H1 (cell line): ENCODE data around the gene TMEM220. TPM values are rescaled to one million over a fixed set of nuclear protein-coding genes. Genes with fewer than 3 reads are reported as not detected.

ENCODE experiments used
- CTCF ChIA-PET: fragments of 300-600 bp; sonication (Branson Sonifier 250); formaldehyde crosslinking; loops from one replicate; lab custom pipeline; 2021; ENCODE audit not compliant: partially characterized antibody; lab: Charles Lee
- POLR2A ChIA-PET: fragments of 300-600 bp; sonication (Branson Sonifier 250); formaldehyde crosslinking; loops from one replicate; lab custom pipeline; 2021; ENCODE audit warnings: inconsistent platforms; ENCODE audit not compliant: partially characterized antibody; lab: Charles Lee
- DNase-seq, 2 experiments: peaks; one replicate each; pipeline versions ENCODE4 v3.0.0 to v3.0.0-alpha.2; 2010 to 2022; ENCODE audit warnings: low spot score in 2 of 2, low read depth in 1 of 2, mixed read lengths in 1 of 2
- FAIRE-seq: peaks from 2 replicates; lab custom pipeline; 2011; peaks lifted over from hg19 to GRCh38; lab: Jason Lieb, UNC
- H2AFZ ChIP-seq: 2 replicates; pipeline ENCODE4 v1.8.1; 2012; ENCODE audit warnings: low read length, inconsistent platforms
- H2AK5ac ChIP-seq: 2 replicates; pipeline ENCODE4 v1.6.1; 2013; ENCODE audit warnings: low read depth, low read length
- H2BK120ac ChIP-seq: replicated peaks from 2 replicates; pipeline ENCODE3; 2013; ENCODE audit warnings: low read depth, low read length, inconsistent platforms
- H2BK12ac ChIP-seq: 2 replicates; pipeline ENCODE4 v1.6.1; 2013; ENCODE audit warnings: low read depth, low read length
- H2BK15ac ChIP-seq: 2 replicates; pipeline ENCODE4 v1.6.1; 2013; ENCODE audit warnings: low read length
- H2BK20ac ChIP-seq: 2 replicates; pipeline ENCODE4 v1.6.1; 2013; ENCODE audit warnings: low read length
- H2BK5ac ChIP-seq: 2 replicates; pipeline ENCODE4 v1.6.1; 2013; ENCODE audit warnings: low read depth, low read length
- H3K14ac ChIP-seq: 2 replicates; pipeline ENCODE4 v1.6.1; 2013; ENCODE audit warnings: inconsistent platforms; ENCODE audit not compliant: insufficient read length
- H3K18ac ChIP-seq: 2 replicates; pipeline ENCODE4 v1.6.1; 2013; ENCODE audit warnings: low read length; ENCODE audit errors: extremely low read depth
- H3K23ac ChIP-seq: 2 replicates; pipeline ENCODE4 v1.6.1; 2013; ENCODE audit warnings: inconsistent platforms; ENCODE audit not compliant: insufficient read length
- H3K23me2 ChIP-seq: 2 replicates; pipeline ENCODE4 v1.6.1; 2013; ENCODE audit warnings: low read depth, low read length
- H3K27ac ChIP-seq: 2 replicates; pipeline ENCODE4 v1.6.1; 2011; ENCODE audit warnings: low read depth, low read length, inconsistent platforms
- H3K27me3 ChIP-seq, 4 experiments: replicated peaks in 1 of 4; 1 replicate in 1 of 4; 2 replicates in 3 of 4; pipeline versions ENCODE4 v1.6.1 to v1.8.1; 2011 to 2013; ENCODE audit warnings: low read length in 3 of 4, mild to moderate bottlenecking in 3 of 4, inconsistent platforms in 2 of 4, mixed read lengths in 2 of 4, moderate library complexity in 1 of 4; ENCODE audit not compliant: control insufficient read depth in 3 of 4, insufficient read depth in 3 of 4; ENCODE audit errors: extremely low read depth in 1 of 4
- H3K36me3 ChIP-seq, 4 experiments: 2 replicates each; pipeline versions ENCODE4 v1.6.1 to v1.8.1; 2011 to 2013; ENCODE audit warnings: mild to moderate bottlenecking in 4 of 4, low read length in 3 of 4, moderate library complexity in 2 of 4, control low read depth in 1 of 4, inconsistent platforms in 1 of 4; ENCODE audit not compliant: insufficient read depth in 4 of 4, control insufficient read depth in 2 of 4
- H3K4ac ChIP-seq: replicated peaks from 2 replicates; pipeline ENCODE3; 2013; ENCODE audit warnings: low read length, low read depth, mixed read lengths, inconsistent platforms; ENCODE audit not compliant: insufficient read length
- H3K4me1 ChIP-seq, 4 experiments: replicated peaks in 1 of 4; 1 replicate in 1 of 4; 2 replicates in 3 of 4; pipeline versions ENCODE4 v1.6.1 to v1.8.1; 2011 to 2013; ENCODE audit warnings: low read length in 3 of 4, inconsistent platforms in 2 of 4, mixed read lengths in 1 of 4; ENCODE audit not compliant: insufficient read depth in 4 of 4, control insufficient read depth in 3 of 4
- H3K4me2 ChIP-seq, 2 experiments: 2 replicates each; pipeline versions ENCODE4 v1.6.1 to v1.8.1; 2011 to 2013; ENCODE audit warnings: low read depth in 2 of 2, low read length in 2 of 2, control low read depth in 1 of 2, inconsistent platforms in 1 of 2, mild to moderate bottlenecking in 1 of 2; ENCODE audit not compliant: insufficient read depth in 1 of 2
- H3K4me3 ChIP-seq, 4 experiments: fragments of 200-600, 300-600 bp in 1 of 4; sonication (generic), shearing (Covaris generic), sonication (Bioruptor Twin) in 1 of 4; 2 replicates each; pipeline versions ENCODE4 v1.5.1 to v1.8.1; 2011 to 2016; ENCODE audit warnings: low read length in 4 of 4, low read depth in 3 of 4, control low read depth in 2 of 4, inconsistent platforms in 2 of 4, mild to moderate bottlenecking in 2 of 4, mixed read lengths in 1 of 4, moderate library complexity in 1 of 4; ENCODE audit not compliant: insufficient read depth in 2 of 4; ENCODE audit errors: extremely low read depth in 1 of 4
- H3K56ac ChIP-seq: replicated peaks from 2 replicates; pipeline ENCODE3; 2013; ENCODE audit warnings: low read depth, mild to moderate bottlenecking, mixed read lengths, low read length, inconsistent platforms; ENCODE audit not compliant: insufficient read length
- H3K79me1 ChIP-seq: 2 replicates; pipeline ENCODE4 v1.6.1; 2013; ENCODE audit warnings: low read depth, low read length, control low read depth
- H3K79me2 ChIP-seq, 2 experiments: 2 replicates each; pipeline versions ENCODE4 v1.6.1 to v1.8.1; 2012 to 2013; ENCODE audit warnings: low read length in 2 of 2, mild to moderate bottlenecking in 2 of 2, inconsistent platforms in 1 of 2; ENCODE audit not compliant: insufficient read depth in 2 of 2, control insufficient read depth in 1 of 2
- H3K9ac ChIP-seq, 4 experiments: replicated peaks in 1 of 4; 1 replicate in 1 of 4; 2 replicates in 3 of 4; pipeline versions ENCODE4 v1.6.1 to v1.8.1; 2011 to 2013; ENCODE audit warnings: low read depth in 3 of 4, low read length in 3 of 4, control low read depth in 2 of 4, mild to moderate bottlenecking in 2 of 4, moderate library complexity in 2 of 4, inconsistent platforms in 1 of 4; ENCODE audit errors: extremely low read depth in 1 of 4
- H3K9me3 ChIP-seq, 2 experiments: 2 replicates each; pipeline versions ENCODE4 v1.6.1 to v1.8.1; 2012 to 2013; ENCODE audit warnings: mild to moderate bottlenecking in 2 of 2, moderate library complexity in 2 of 2, control low read depth in 1 of 2, inconsistent platforms in 1 of 2, low read depth in 1 of 2, low read length in 1 of 2, mixed read lengths in 1 of 2; ENCODE audit not compliant: insufficient read depth in 2 of 2
- H4K20me1 ChIP-seq, 2 experiments: replicated peaks in 1 of 2; 2 replicates each; pipeline versions ENCODE3 to v1.8.1; 2011 to 2013; ENCODE audit warnings: inconsistent platforms in 2 of 2, low read length in 2 of 2, mild to moderate bottlenecking in 1 of 2; ENCODE audit not compliant: insufficient read depth in 2 of 2, control insufficient read depth in 1 of 2
- H4K5ac ChIP-seq: 2 replicates; pipeline ENCODE4 v1.6.1; 2013; ENCODE audit warnings: low read length, low read depth, mixed read lengths, inconsistent platforms; ENCODE audit not compliant: insufficient read length
- H4K8ac ChIP-seq: 2 replicates; pipeline ENCODE4 v1.8.0; 2013; ENCODE audit warnings: mild to moderate bottlenecking, moderate library complexity, low read length, inconsistent platforms; ENCODE audit not compliant: insufficient read depth; ENCODE audit errors: extremely low read depth
- H4K91ac ChIP-seq: replicated peaks from 2 replicates; pipeline ENCODE3; 2013; ENCODE audit warnings: low read length, mixed read lengths, inconsistent platforms; ENCODE audit not compliant: insufficient read length
- GTF2F1 ChIP-seq: IDR thresholded peaks from 2 replicates; pipeline ENCODE4 v1.6.1; 2012; ENCODE audit warnings: low read depth, low read length, improper control_type of control experiment, borderline replicate concordance
- TEAD4 ChIP-seq: IDR thresholded peaks from 2 replicates; pipeline ENCODE4 v1.6.1; 2012; ENCODE audit warnings: low read depth, low read length, inconsistent platforms, mixed read lengths
- WGBS, 2 experiments: shearing (Covaris generic) in 1 of 2; methylation state at CpG; one replicate each; pipeline versions ENCODE4 v1.1.6 to v1.1.7; 2013 to 2015; ENCODE audit warnings: low lambda C conversion rate in 2 of 2, mixed read lengths in 2 of 2, inconsistent platforms in 1 of 2, low coverage in 1 of 2, missing lambda C conversion rate in 1 of 2; ENCODE audit not compliant: insufficient replicate concordance in 2 of 2, insufficient coverage in 1 of 2, insufficient read length in 1 of 2; ENCODE audit errors: extremely low coverage in 1 of 2, missing lambda C conversion rate in 1 of 2; 5-methylcytosine and 5-hydroxymethylcytosine counted together
- polyA plus RNA-seq, 7 experiments: library from polyadenylated mRNA; depleted of rRNA in 3 of 7; stranded (reverse) in 5 of 7; unstranded in 2 of 7; fragments of >200 nt in 5 of 7; fragments of 200-250 nt in 2 of 7; gene quantifications; 1 replicate in 5 of 7; 2 replicates in 1 of 7; 4 replicates in 1 of 7; pipeline versions ENCODE4 v1.2.1 to v1.2.3, GENCODE V29; 2011 to 2013; ENCODE audit warnings: missing spikeins in 2 of 7, mixed read lengths in 2 of 7
- total RNA-seq: library from RNA; stranded (reverse); fragmentation: NEBNext Ultra II Directional; extraction: Animal tissue kit (Norgen Biotek cat#: 25700); gene quantifications from 2 replicates; pipeline ENCODE4 v1.2.1, GENCODE V29; 2021
- TF ChIP-seq, protein P1 (sequence below): IDR thresholded peaks from 2 replicates; pipeline ENCODE4 v1.6.1; 2011; ENCODE audit warnings: low read length, improper control_type of control experiment

The TMEM220 gene
- total and polyA plus RNA-seq, 2 of the 8 experiments (the other 6 are each of a cell fraction or from before 2014, with no cell fraction given), result 3.8 to 4.1 TPM

DNA sequence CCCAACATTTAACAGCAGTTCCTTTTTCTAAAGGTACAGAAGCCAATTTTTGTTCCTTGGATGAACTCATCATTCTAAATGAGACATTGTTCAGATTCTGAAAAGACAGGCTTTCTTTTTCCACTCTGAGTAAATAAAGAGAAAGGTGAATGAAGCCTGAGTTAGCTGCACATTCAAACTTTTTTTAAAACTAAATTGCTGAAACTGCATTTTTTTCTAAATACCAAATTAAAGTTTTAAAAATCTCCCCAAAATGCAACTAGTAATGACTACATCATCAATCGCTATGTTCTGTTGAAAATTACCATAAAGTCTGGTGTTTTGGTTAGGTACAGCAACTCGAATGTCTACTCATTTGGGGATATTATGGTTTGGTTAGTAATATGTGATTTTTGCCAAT, 42.3 kb downstream of the TMEM220 start:
- peaks cover 18 to 86% (median 56%) of the 10 kb centered on the region in 4 experiments for H3K36me3 ChIP-seq
- CTCF ChIA-PET, result interaction anchor here (1.3 kb wide), 2 partner anchors 41 to 58 kb away, joined by 3 read pairs; no protein-coding TSS in a partner anchor

More for the DNA sequence above, 42.3 kb downstream of the TMEM220 start:
- H3K79me1 ChIP-seq, result no peaks in the 10 kb centered on the region
- no peak overlapping the region for H3K14ac ChIP-seq
- H3K18ac ChIP-seq, result no peak overlapping the region
- H3K23ac ChIP-seq, result no peak overlapping the region
- peaks cover 6 to 9% of the 10 kb centered on the region in 2 experiments for H4K20me1 ChIP-seq
- no peak overlapping the region for H2BK12ac ChIP-seq
- H3K79me2 ChIP-seq, result peaks cover 0 to 50% of the 10 kb centered on the region in 2 experiments
- H3K4me2 ChIP-seq, result no peak overlapping the region
- no peaks in the 10 kb centered on the region for H3K9me3 ChIP-seq
- no peak overlapping the region for H4K8ac ChIP-seq
- no peaks in the 10 kb centered on the region for H3K27me3 ChIP-seq
- no peak overlapping the region for H3K9ac ChIP-seq
- TF ChIP-seq TEAD4 (no peak), GTF2F1 (no peak)
- TF ChIP-seq, protein P1, sequence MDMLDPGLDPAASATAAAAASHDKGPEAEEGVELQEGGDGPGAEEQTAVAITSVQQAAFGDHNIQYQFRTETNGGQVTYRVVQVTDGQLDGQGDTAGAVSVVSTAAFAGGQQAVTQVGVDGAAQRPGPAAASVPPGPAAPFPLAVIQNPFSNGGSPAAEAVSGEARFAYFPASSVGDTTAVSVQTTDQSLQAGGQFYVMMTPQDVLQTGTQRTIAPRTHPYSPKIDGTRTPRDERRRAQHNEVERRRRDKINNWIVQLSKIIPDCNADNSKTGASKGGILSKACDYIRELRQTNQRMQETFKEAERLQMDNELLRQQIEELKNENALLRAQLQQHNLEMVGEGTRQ, result no peak
- no peak overlapping the region for H3K56ac ChIP-seq
- no peaks in the 10 kb centered on the region for H3K23me2 ChIP-seq
- WGBS, 2 experiments, result 91% methylated on average over 2 of the region's 2 CpGs; no CpG with 5 or more reads in 1 of the 2 experiments
- FAIRE-seq, result no peak
- no peak overlapping the region for H3K4me3 ChIP-seq
- no peak overlapping the region for H3K4ac ChIP-seq
- no peak overlapping the region for H3K27ac ChIP-seq
- no peaks in the 10 kb centered on the region for H3K4me1 ChIP-seq
- DNase-seq, result no peak
- H2BK15ac ChIP-seq, result no peak overlapping the region
- POLR2A ChIA-PET, result no interaction called here
- no peak overlapping the region for H2BK120ac ChIP-seq
- H2AFZ ChIP-seq, result no peak overlapping the region
- no peak overlapping the region for H4K5ac ChIP-seq
- no peak overlapping the region for H2BK20ac ChIP-seq
- no peak overlapping the region for H2BK5ac ChIP-seq
- no peak overlapping the region for H2AK5ac ChIP-seq
- no peak overlapping the region for H4K91ac ChIP-seq
